ENCODE results near the gene LMF2. TPM values are rescaled to one million over a fixed set of nuclear protein-coding genes. Genes with fewer than 3 reads are reported as not detected.

The LMF2 gene
- total RNA-seq, 1 experiment from 2014 or later = 56.9 TPM

DNA sequence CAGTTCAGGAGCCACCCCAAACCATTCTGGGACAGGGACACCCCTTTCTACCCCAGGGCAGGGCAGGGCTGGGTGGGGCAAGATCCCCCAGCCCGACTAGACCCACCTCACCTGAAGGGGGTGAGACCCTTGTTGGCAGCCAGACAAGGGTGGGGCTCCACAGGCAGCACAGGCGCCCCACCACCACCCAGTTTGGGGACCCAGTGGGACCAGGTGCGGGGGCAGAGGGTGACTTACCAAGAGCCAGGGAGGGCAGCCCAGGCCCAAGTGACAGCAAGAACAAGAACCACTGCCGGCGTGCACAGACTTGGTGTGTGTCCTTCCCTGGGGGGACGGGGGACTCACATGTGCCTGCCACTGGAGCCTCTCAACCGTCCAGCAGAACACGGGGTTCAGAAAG is 23.9 kb downstream of the LMF2 start:
- intact Hi-C loops (cut with micrococcal nuclease) = no loop called here
- H2AFZ ChIP-seq (ENCODE audit: low read depth, low read length, poor library complexity, severe bottlenecking) = no peak overlapping the region
- H4K20me1 ChIP-seq (ENCODE audit: insufficient read depth) = no peaks in the 10 kb centered on the region
- no peaks in the 10 kb centered on the region for H3K9me3 ChIP-seq (ENCODE audit: control insufficient read depth in 1 of 2, insufficient read depth in 1 of 2, low read depth in 1 of 2, low read length in 2 of 2)
- no peaks in the 10 kb centered on the region for H3K9me2 ChIP-seq (ENCODE audit: insufficient read depth)
- H3K27me3 ChIP-seq (ENCODE audit: insufficient read depth, low read length) = no peaks in the 10 kb centered on the region
- H3K4me1 ChIP-seq (ENCODE audit: control insufficient read depth in 1 of 2, insufficient read depth in 2 of 2, low read length in 2 of 2) = peaks cover 8 to 32% of the 10 kb centered on the region in 2 experiments; a peak in 3 of 4 replicates
- no peak for DNase-seq (ENCODE audit: low read depth, low spot score)
- no peak for TF ChIP-seq YY1 (IDR thresholded peaks at IDR 0.05; ENCODE audit: extremely low read depth, insufficient replicate concordance, low read depth, low read length)
- TF ChIP-seq CEBPB (IDR thresholded peaks at IDR 0.05; ENCODE audit: low read depth) = no peak
- no peak for TF ChIP-seq SIN3A (IDR thresholded peaks at IDR 0.05; ENCODE audit: low read depth)
- no peak for TF ChIP-seq ZFX (IDR thresholded peaks at IDR 0.05)
- TF ChIP-seq, protein P1, sequence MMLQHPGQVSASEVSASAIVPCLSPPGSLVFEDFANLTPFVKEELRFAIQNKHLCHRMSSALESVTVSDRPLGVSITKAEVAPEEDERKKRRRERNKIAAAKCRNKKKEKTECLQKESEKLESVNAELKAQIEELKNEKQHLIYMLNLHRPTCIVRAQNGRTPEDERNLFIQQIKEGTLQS (IDR thresholded peaks at IDR 0.05) = no peak
- no peak for TF ChIP-seq POLR2AphosphoS5 (IDR thresholded peaks at IDR 0.05; ENCODE audit: low read depth, low read length)
- TF ChIP-seq TCF7L2 (IDR thresholded peaks at IDR 0.05; ENCODE audit: borderline replicate concordance, extremely low read depth, insufficient read depth, insufficient read length) = no peak
- no peak for TF ChIP-seq RAD21 (IDR thresholded peaks at IDR 0.05; ENCODE audit: low read depth)
- no peak for TF ChIP-seq ELF1 (IDR thresholded peaks at IDR 0.05; ENCODE audit: borderline replicate concordance, low read depth)
- RAD21 ChIA-PET (ENCODE audit: low non-redundant PET in 1 of 2, low total read pairs in 2 of 2, uncharacterized antibody in 2 of 2, unreplicated experiment in 2 of 2) = no interaction called here
- BruUV-seq (replicated peaks) = no TSS peak
- H3K27ac ChIP-seq (ENCODE audit: low read depth, low read length) = no peak overlapping the region; the same call in 1 of the 2 replicates
- CTCF ChIA-PET = interaction anchor here (1.6 kb wide), 1 partner anchor 15 kb away, joined by 4 read pairs; no protein-coding TSS in a partner anchor
- ATAC-seq = no peak
- POLR2A ChIA-PET = no interaction called here
- no peak overlapping the region for H3K4me3 ChIP-seq (replicated peaks in 1 of 2; ENCODE audit: low read depth in 1 of 2, low read length in 2 of 2)
- no peaks in the 10 kb centered on the region for H3K79me2 ChIP-seq (ENCODE audit: insufficient read depth, low read length)
- no peaks in the 10 kb centered on the region for H3K36me3 ChIP-seq (ENCODE audit: control insufficient read depth in 1 of 2, insufficient read depth in 2 of 2, low read length in 2 of 2)
- no peak overlapping the region for H3K4me2 ChIP-seq (ENCODE audit: low read length)
- H3K9ac ChIP-seq (ENCODE audit: low read length) = no peak overlapping the region

DNA sequence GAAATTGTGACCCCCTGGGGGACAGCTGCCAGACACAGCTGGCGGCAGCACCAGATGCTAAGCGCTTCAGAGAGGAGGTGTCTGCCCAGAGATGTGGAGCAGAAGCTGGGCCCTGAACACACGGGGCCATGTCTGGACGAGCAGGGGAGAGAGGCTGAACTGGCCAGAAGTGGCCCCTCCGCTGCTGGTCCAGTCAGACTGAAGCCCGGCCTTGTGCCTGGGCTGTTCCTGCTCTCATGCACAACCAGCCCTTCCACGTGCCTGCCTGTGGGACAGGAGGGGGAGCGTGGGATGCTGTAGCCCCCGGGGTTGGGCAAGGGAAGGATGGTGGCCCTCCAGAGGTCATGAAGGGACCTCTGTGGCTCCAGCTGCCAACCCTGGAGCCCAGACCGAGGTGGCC is 24.4 kb downstream of the LMF2 start:
- no peaks in the 10 kb centered on the region for H3K9me2 ChIP-seq (ENCODE audit: insufficient read depth)
- H3K9ac ChIP-seq (ENCODE audit: low read length) = no peak overlapping the region
- no peak overlapping the region for H3K4me3 ChIP-seq (replicated peaks in 1 of 2; ENCODE audit: low read depth in 1 of 2, low read length in 2 of 2)
- BruUV-seq (replicated peaks) = no TSS peak
- no peak overlapping the region for H3K27ac ChIP-seq (ENCODE audit: low read depth, low read length)
- H3K79me2 ChIP-seq (ENCODE audit: insufficient read depth, low read length) = no peaks in the 10 kb centered on the region
- no peak overlapping the region for H2AFZ ChIP-seq (ENCODE audit: low read depth, low read length, poor library complexity, severe bottlenecking)
- no peaks in the 10 kb centered on the region for H3K36me3 ChIP-seq (ENCODE audit: control insufficient read depth in 1 of 2, insufficient read depth in 2 of 2, low read length in 2 of 2)
- peaks cover 8 to 32% of the 10 kb centered on the region in 2 experiments; a peak in 3 of 4 replicates for H3K4me1 ChIP-seq (ENCODE audit: control insufficient read depth in 1 of 2, insufficient read depth in 2 of 2, low read length in 2 of 2)
- RAD21 ChIA-PET (ENCODE audit: low non-redundant PET in 1 of 2, low total read pairs in 2 of 2, uncharacterized antibody in 2 of 2, unreplicated experiment in 2 of 2) = no interaction called here
- H3K4me2 ChIP-seq (ENCODE audit: low read length) = no peak overlapping the region
- DNase-seq (ENCODE audit: low read depth, low spot score) = no peak
- intact Hi-C loops (cut with micrococcal nuclease) = no loop called here
- POLR2A ChIA-PET = no interaction called here
- no peaks in the 10 kb centered on the region for H4K20me1 ChIP-seq (ENCODE audit: insufficient read depth)
- no peak for ATAC-seq
- H3K27me3 ChIP-seq (ENCODE audit: insufficient read depth, low read length) = no peaks in the 10 kb centered on the region
- CTCF ChIA-PET = no interaction called here
- no peaks in the 10 kb centered on the region for H3K9me3 ChIP-seq (ENCODE audit: control insufficient read depth in 1 of 2, insufficient read depth in 1 of 2, low read depth in 1 of 2, low read length in 2 of 2)
- TF ChIP-seq EZH2phosphoT487 (IDR thresholded peaks at IDR 0.05; ENCODE audit: borderline replicate concordance) (no peak), YY1 (IDR thresholded peaks at IDR 0.05; ENCODE audit: extremely low read depth, insufficient replicate concordance, low read depth, low read length) (no peak)
